H1 (cell line): Measurements from ENCODE around the gene EGF. TPM values are rescaled to one million over a fixed set of nuclear protein-coding genes. Genes with fewer than 3 reads are reported as not detected.

Source experiments
- CTCF ChIA-PET: fragments of 300-600 bp; sonication (Branson Sonifier 250); formaldehyde crosslinking; loops from one replicate; lab custom pipeline; 2021; ENCODE audit not compliant: partially characterized antibody; lab: Charles Lee
- POLR2A ChIA-PET: fragments of 300-600 bp; sonication (Branson Sonifier 250); formaldehyde crosslinking; loops from one replicate; lab custom pipeline; 2021; ENCODE audit warnings: inconsistent platforms; ENCODE audit not compliant: partially characterized antibody; lab: Charles Lee
- DNase-seq, 2 experiments: peaks; one replicate each; pipeline versions ENCODE4 v3.0.0 to v3.0.0-alpha.2; 2010 to 2022; ENCODE audit warnings: low spot score in 2 of 2, low read depth in 1 of 2, mixed read lengths in 1 of 2
- FAIRE-seq: peaks from 2 replicates; lab custom pipeline; 2011; peaks lifted over from hg19 to GRCh38; lab: Jason Lieb, UNC
- H2AFZ ChIP-seq: 2 replicates; pipeline ENCODE4 v1.8.1; 2012; ENCODE audit warnings: low read length, inconsistent platforms
- H2AK5ac ChIP-seq: 2 replicates; pipeline ENCODE4 v1.6.1; 2013; ENCODE audit warnings: low read depth, low read length
- H2BK120ac ChIP-seq: replicated peaks from 2 replicates; pipeline ENCODE3; 2013; ENCODE audit warnings: low read depth, low read length, inconsistent platforms
- H2BK12ac ChIP-seq: 2 replicates; pipeline ENCODE4 v1.6.1; 2013; ENCODE audit warnings: low read depth, low read length
- H2BK15ac ChIP-seq: 2 replicates; pipeline ENCODE4 v1.6.1; 2013; ENCODE audit warnings: low read length
- H2BK20ac ChIP-seq: 2 replicates; pipeline ENCODE4 v1.6.1; 2013; ENCODE audit warnings: low read length
- H2BK5ac ChIP-seq: 2 replicates; pipeline ENCODE4 v1.6.1; 2013; ENCODE audit warnings: low read depth, low read length
- H3K14ac ChIP-seq: 2 replicates; pipeline ENCODE4 v1.6.1; 2013; ENCODE audit warnings: inconsistent platforms; ENCODE audit not compliant: insufficient read length
- H3K18ac ChIP-seq: 2 replicates; pipeline ENCODE4 v1.6.1; 2013; ENCODE audit warnings: low read length; ENCODE audit errors: extremely low read depth
- H3K23ac ChIP-seq: 2 replicates; pipeline ENCODE4 v1.6.1; 2013; ENCODE audit warnings: inconsistent platforms; ENCODE audit not compliant: insufficient read length
- H3K23me2 ChIP-seq: 2 replicates; pipeline ENCODE4 v1.6.1; 2013; ENCODE audit warnings: low read depth, low read length
- H3K27ac ChIP-seq: 2 replicates; pipeline ENCODE4 v1.6.1; 2011; ENCODE audit warnings: low read depth, low read length, inconsistent platforms
- H3K27me3 ChIP-seq, 4 experiments: replicated peaks in 1 of 4; 1 replicate in 1 of 4; 2 replicates in 3 of 4; pipeline versions ENCODE4 v1.6.1 to v1.8.1; 2011 to 2013; ENCODE audit warnings: low read length in 3 of 4, mild to moderate bottlenecking in 3 of 4, inconsistent platforms in 2 of 4, mixed read lengths in 2 of 4, moderate library complexity in 1 of 4; ENCODE audit not compliant: control insufficient read depth in 3 of 4, insufficient read depth in 3 of 4; ENCODE audit errors: extremely low read depth in 1 of 4
- H3K36me3 ChIP-seq, 4 experiments: 2 replicates each; pipeline versions ENCODE4 v1.6.1 to v1.8.1; 2011 to 2013; ENCODE audit warnings: mild to moderate bottlenecking in 4 of 4, low read length in 3 of 4, moderate library complexity in 2 of 4, control low read depth in 1 of 4, inconsistent platforms in 1 of 4; ENCODE audit not compliant: insufficient read depth in 4 of 4, control insufficient read depth in 2 of 4
- H3K4ac ChIP-seq: replicated peaks from 2 replicates; pipeline ENCODE3; 2013; ENCODE audit warnings: low read length, low read depth, mixed read lengths, inconsistent platforms; ENCODE audit not compliant: insufficient read length
- H3K4me1 ChIP-seq, 4 experiments: replicated peaks in 1 of 4; 1 replicate in 1 of 4; 2 replicates in 3 of 4; pipeline versions ENCODE4 v1.6.1 to v1.8.1; 2011 to 2013; ENCODE audit warnings: low read length in 3 of 4, inconsistent platforms in 2 of 4, mixed read lengths in 1 of 4; ENCODE audit not compliant: insufficient read depth in 4 of 4, control insufficient read depth in 3 of 4
- H3K4me2 ChIP-seq, 2 experiments: 2 replicates each; pipeline versions ENCODE4 v1.6.1 to v1.8.1; 2011 to 2013; ENCODE audit warnings: low read depth in 2 of 2, low read length in 2 of 2, control low read depth in 1 of 2, inconsistent platforms in 1 of 2, mild to moderate bottlenecking in 1 of 2; ENCODE audit not compliant: insufficient read depth in 1 of 2
- H3K4me3 ChIP-seq, 4 experiments: fragments of 200-600, 300-600 bp in 1 of 4; sonication (generic), shearing (Covaris generic), sonication (Bioruptor Twin) in 1 of 4; 2 replicates each; pipeline versions ENCODE4 v1.5.1 to v1.8.1; 2011 to 2016; ENCODE audit warnings: low read length in 4 of 4, low read depth in 3 of 4, control low read depth in 2 of 4, inconsistent platforms in 2 of 4, mild to moderate bottlenecking in 2 of 4, mixed read lengths in 1 of 4, moderate library complexity in 1 of 4; ENCODE audit not compliant: insufficient read depth in 2 of 4; ENCODE audit errors: extremely low read depth in 1 of 4
- H3K56ac ChIP-seq: replicated peaks from 2 replicates; pipeline ENCODE3; 2013; ENCODE audit warnings: low read depth, mild to moderate bottlenecking, mixed read lengths, low read length, inconsistent platforms; ENCODE audit not compliant: insufficient read length
- H3K79me1 ChIP-seq: 2 replicates; pipeline ENCODE4 v1.6.1; 2013; ENCODE audit warnings: low read depth, low read length, control low read depth
- H3K79me2 ChIP-seq, 2 experiments: 2 replicates each; pipeline versions ENCODE4 v1.6.1 to v1.8.1; 2012 to 2013; ENCODE audit warnings: low read length in 2 of 2, mild to moderate bottlenecking in 2 of 2, inconsistent platforms in 1 of 2; ENCODE audit not compliant: insufficient read depth in 2 of 2, control insufficient read depth in 1 of 2
- H3K9ac ChIP-seq, 4 experiments: replicated peaks in 1 of 4; 1 replicate in 1 of 4; 2 replicates in 3 of 4; pipeline versions ENCODE4 v1.6.1 to v1.8.1; 2011 to 2013; ENCODE audit warnings: low read depth in 3 of 4, low read length in 3 of 4, control low read depth in 2 of 4, mild to moderate bottlenecking in 2 of 4, moderate library complexity in 2 of 4, inconsistent platforms in 1 of 4; ENCODE audit errors: extremely low read depth in 1 of 4
- H3K9me3 ChIP-seq, 2 experiments: 2 replicates each; pipeline versions ENCODE4 v1.6.1 to v1.8.1; 2012 to 2013; ENCODE audit warnings: mild to moderate bottlenecking in 2 of 2, moderate library complexity in 2 of 2, control low read depth in 1 of 2, inconsistent platforms in 1 of 2, low read depth in 1 of 2, low read length in 1 of 2, mixed read lengths in 1 of 2; ENCODE audit not compliant: insufficient read depth in 2 of 2
- H4K20me1 ChIP-seq, 2 experiments: replicated peaks in 1 of 2; 2 replicates each; pipeline versions ENCODE3 to v1.8.1; 2011 to 2013; ENCODE audit warnings: inconsistent platforms in 2 of 2, low read length in 2 of 2, mild to moderate bottlenecking in 1 of 2; ENCODE audit not compliant: insufficient read depth in 2 of 2, control insufficient read depth in 1 of 2
- H4K5ac ChIP-seq: 2 replicates; pipeline ENCODE4 v1.6.1; 2013; ENCODE audit warnings: low read length, low read depth, mixed read lengths, inconsistent platforms; ENCODE audit not compliant: insufficient read length
- H4K8ac ChIP-seq: 2 replicates; pipeline ENCODE4 v1.8.0; 2013; ENCODE audit warnings: mild to moderate bottlenecking, moderate library complexity, low read length, inconsistent platforms; ENCODE audit not compliant: insufficient read depth; ENCODE audit errors: extremely low read depth
- H4K91ac ChIP-seq: replicated peaks from 2 replicates; pipeline ENCODE3; 2013; ENCODE audit warnings: low read length, mixed read lengths, inconsistent platforms; ENCODE audit not compliant: insufficient read length
- CEBPB ChIP-seq: IDR thresholded peaks from 2 replicates; pipeline ENCODE4 v1.6.1; 2012; ENCODE audit warnings: low read depth, low read length
- CHD2 ChIP-seq: IDR thresholded peaks from 2 replicates; pipeline ENCODE4 v1.6.1; 2012; ENCODE audit warnings: low read length, improper control_type of control experiment
- CTCF ChIP-seq, 3 experiments: IDR thresholded peaks; 1 replicate in 2 of 3; 2 replicates in 1 of 3; pipeline versions ENCODE4 v1.5.1 to v1.6.1; 2011; ENCODE audit warnings: low read length in 3 of 3, mild to moderate bottlenecking in 3 of 3, inconsistent platforms in 2 of 3, low read depth in 1 of 3, moderate library complexity in 1 of 3; ENCODE audit not compliant: insufficient read depth in 1 of 3; ENCODE audit errors: control extremely low read depth in 1 of 3
- JUN ChIP-seq: IDR thresholded peaks from 2 replicates; pipeline ENCODE4 v1.6.1; 2011; ENCODE audit warnings: low read depth, mild to moderate bottlenecking, improper control_type of control experiment, low read length
- RAD21 ChIP-seq, 2 experiments: IDR thresholded peaks in 1 of 2; conservative IDR thresholded peaks in 1 of 2; 2 replicates each; pipeline ENCODE4 v1.6.1; 2011; ENCODE audit warnings: low read depth in 2 of 2, low read length in 2 of 2, improper control_type of control experiment in 1 of 2, inconsistent platforms in 1 of 2, mild to moderate bottlenecking in 1 of 2, moderate library complexity in 1 of 2
- SIRT6 ChIP-seq: IDR thresholded peaks from one replicate; pipeline ENCODE4 v1.7.1; 2012; ENCODE audit warnings: low read length, inconsistent platforms
- WGBS, 2 experiments: shearing (Covaris generic) in 1 of 2; methylation state at CpG; one replicate each; pipeline versions ENCODE4 v1.1.6 to v1.1.7; 2013 to 2015; ENCODE audit warnings: low lambda C conversion rate in 2 of 2, mixed read lengths in 2 of 2, inconsistent platforms in 1 of 2, low coverage in 1 of 2, missing lambda C conversion rate in 1 of 2; ENCODE audit not compliant: insufficient replicate concordance in 2 of 2, insufficient coverage in 1 of 2, insufficient read length in 1 of 2; ENCODE audit errors: extremely low coverage in 1 of 2, missing lambda C conversion rate in 1 of 2; 5-methylcytosine and 5-hydroxymethylcytosine counted together
- polyA plus RNA-seq, 7 experiments: library from polyadenylated mRNA; depleted of rRNA in 3 of 7; stranded (reverse) in 5 of 7; unstranded in 2 of 7; fragments of >200 nt in 5 of 7; fragments of 200-250 nt in 2 of 7; gene quantifications; 1 replicate in 5 of 7; 2 replicates in 1 of 7; 4 replicates in 1 of 7; pipeline versions ENCODE4 v1.2.1 to v1.2.3, GENCODE V29; 2011 to 2013; ENCODE audit warnings: missing spikeins in 2 of 7, mixed read lengths in 2 of 7
- total RNA-seq: library from RNA; stranded (reverse); fragmentation: NEBNext Ultra II Directional; extraction: Animal tissue kit (Norgen Biotek cat#: 25700); gene quantifications from 2 replicates; pipeline ENCODE4 v1.2.1, GENCODE V29; 2021

Gene EGF
- total and polyA plus RNA-seq, 2 of the 8 experiments (the other 6 are each of a cell fraction or from before 2014, with no cell fraction given), result 1.5 to 2.6 TPM

- H3K23me2 ChIP-seq, result no peaks in the 10 kb centered on the region
- no peaks in the 10 kb centered on the region for H3K36me3 ChIP-seq
- no peaks in the 10 kb centered on the region for H3K27me3 ChIP-seq
- no peak overlapping the region for H4K91ac ChIP-seq
- H3K79me1 ChIP-seq, result no peaks in the 10 kb centered on the region
- no peak overlapping the region for H2BK120ac ChIP-seq
- H3K9ac ChIP-seq, result no peak overlapping the region
- no peak overlapping the region for H3K14ac ChIP-seq
- H3K23ac ChIP-seq, result no peak overlapping the region
- H3K27ac ChIP-seq, result no peak overlapping the region
- no peak overlapping the region for H3K18ac ChIP-seq
- no peak overlapping the region for H3K4me2 ChIP-seq
- TF ChIP-seq JUN, result no peak
- no peak for TF ChIP-seq SIRT6
- no peak for TF ChIP-seq CHD2
- peak; percentile 81 to 86 for TF ChIP-seq RAD21 (IDR thresholded peaks at IDR 0.05 in 1 of 2, conservative IDR thresholded peaks at IDR 0.05 in 1 of 2; ENCODE audit: low read depth in 2 of 2, low read length in 2 of 2)
- no peak for TF ChIP-seq CEBPB
- TF ChIP-seq CTCF (IDR thresholded peaks at IDR 0.05; ENCODE audit: control extremely low read depth in 1 of 3, insufficient read depth in 1 of 3, low read depth in 1 of 3, low read length in 3 of 3), result peak in 2 of 3 experiments; percentile 62 to 76; a peak in 3 of 4 replicates
- no peaks in the 10 kb centered on the region for H4K20me1 ChIP-seq
- H2BK12ac ChIP-seq, result no peak overlapping the region
- no peak overlapping the region for H2AK5ac ChIP-seq
- no peak overlapping the region for H4K5ac ChIP-seq
- no peak overlapping the region for H4K8ac ChIP-seq
- DNase-seq (no peak), FAIRE-seq (peak; percentile 89)
- H2BK20ac ChIP-seq, result no peak overlapping the region
- ChIA-PET CTCF (interaction anchor here (0.6 to 16.6 kb wide), 25 partner anchors 10 to 1811 kb away, joined by 3 to 389 read pairs (median 4); no protein-coding TSS in a partner anchor), POLR2A (interaction anchor here (0.6 kb wide), 2 partner anchors 371 to 512 kb away, joined by 3 read pairs; no protein-coding TSS in a partner anchor)
- H3K56ac ChIP-seq, result no peak overlapping the region
- 68% methylated on average over 3 of the region's 3 CpGs; no CpG with 5 or more reads in 1 of the 2 experiments for WGBS, 2 experiments
- H3K4me3 ChIP-seq, result no peak overlapping the region
- H3K79me2 ChIP-seq, result no peaks in the 10 kb centered on the region
- H2BK5ac ChIP-seq, result no peak overlapping the region
- H2BK15ac ChIP-seq, result no peak overlapping the region
- no peaks in the 10 kb centered on the region for H3K9me3 ChIP-seq
- no peak overlapping the region for H2AFZ ChIP-seq
- no peak overlapping the region for H3K4ac ChIP-seq
- no peaks in the 10 kb centered on the region for H3K4me1 ChIP-seq
Observed at GRCh38 chr4:109998867-109999584, 86.3 kb downstream of the EGF start.
